ENCODE measurements around the gene RPS29.

DNA sequence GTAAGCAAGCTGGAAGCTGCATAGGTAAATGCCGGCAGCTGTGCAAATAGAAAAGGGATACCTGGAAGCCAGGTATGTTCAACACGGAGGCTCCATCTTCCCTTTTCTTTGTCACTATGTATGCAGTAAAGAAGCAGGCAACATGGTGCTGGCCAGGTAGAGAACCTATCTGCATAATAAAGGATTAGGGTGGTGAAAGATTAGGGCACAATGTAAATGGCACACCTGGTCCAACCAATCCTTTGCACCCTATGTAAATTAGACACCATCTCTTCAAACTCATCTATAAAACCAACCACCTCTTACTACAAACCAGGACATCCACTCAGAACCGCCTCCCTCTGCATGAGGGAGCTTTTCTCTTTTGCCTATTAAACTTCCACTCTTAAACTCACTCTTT lies 32.3 kb downstream of the RPS29 start:
- TF ChIP-seq POLR2A (IDR thresholded peaks at IDR 0.05) (no peak), POLR2AphosphoS5 (IDR thresholded peaks at IDR 0.05) (no peak)
- TF ChIP-seq, protein P1, sequence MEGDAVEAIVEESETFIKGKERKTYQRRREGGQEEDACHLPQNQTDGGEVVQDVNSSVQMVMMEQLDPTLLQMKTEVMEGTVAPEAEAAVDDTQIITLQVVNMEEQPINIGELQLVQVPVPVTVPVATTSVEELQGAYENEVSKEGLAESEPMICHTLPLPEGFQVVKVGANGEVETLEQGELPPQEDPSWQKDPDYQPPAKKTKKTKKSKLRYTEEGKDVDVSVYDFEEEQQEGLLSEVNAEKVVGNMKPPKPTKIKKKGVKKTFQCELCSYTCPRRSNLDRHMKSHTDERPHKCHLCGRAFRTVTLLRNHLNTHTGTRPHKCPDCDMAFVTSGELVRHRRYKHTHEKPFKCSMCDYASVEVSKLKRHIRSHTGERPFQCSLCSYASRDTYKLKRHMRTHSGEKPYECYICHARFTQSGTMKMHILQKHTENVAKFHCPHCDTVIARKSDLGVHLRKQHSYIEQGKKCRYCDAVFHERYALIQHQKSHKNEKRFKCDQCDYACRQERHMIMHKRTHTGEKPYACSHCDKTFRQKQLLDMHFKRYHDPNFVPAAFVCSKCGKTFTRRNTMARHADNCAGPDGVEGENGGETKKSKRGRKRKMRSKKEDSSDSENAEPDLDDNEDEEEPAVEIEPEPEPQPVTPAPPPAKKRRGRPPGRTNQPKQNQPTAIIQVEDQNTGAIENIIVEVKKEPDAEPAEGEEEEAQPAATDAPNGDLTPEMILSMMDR (IDR thresholded peaks at IDR 0.05) = no peak
